Body of pancreas (tissue), 4 donors: ENCODE results near the gene NUF2.

ENCODE experiments used
- CTCF ChIP-seq, 7 experiments: fragments of 450-650 bp in 4 of 7; fragments of 200-600 bp in 3 of 7; sonication (generic) in 3 of 7; IDR thresholded peaks; one replicate each; pipeline ENCODE4 v1.5.1; 2016 to 2019; ENCODE audit warnings: antibody characterized with exemption in 7 of 7
- POLR2A ChIP-seq, 3 donors: fragments of 450-650 bp; IDR thresholded peaks; one replicate each; pipeline ENCODE4 v1.6.1; 2016; ENCODE audit warnings: antibody characterized with exemption in 3 of 3, mild to moderate bottlenecking in 2 of 3

- TF ChIP-seq CTCF (IDR thresholded peaks at IDR 0.05) (no peak), POLR2A (IDR thresholded peaks at IDR 0.05) (no peak)
Measured at GRCh38 chr1:163273766-163274441, 47.9 kb upstream of the NUF2 start.
